ENCODE data around the gene IPPK.
A peak's percentile ranks its signal among the peaks of the same experiment; 100 is the strongest.

Gene IPPK

GRCh38 chr9:92615790-92616189, 54.1 kb downstream of the IPPK start:
- no peak for DNase-seq (ENCODE audit: low read depth, low spot score)

GRCh38 chr9:92614763-92615461, 55.0 kb downstream of the IPPK start:
- no peak for DNase-seq (ENCODE audit: low read depth, low spot score)

GRCh38 chr9:92614123-92614510, 55.8 kb downstream of the IPPK start:
- DNase-seq (ENCODE audit: low read depth, low spot score), result no peak

GRCh38 chr9:92613268-92614122, 56.4 kb downstream of the IPPK start:
- DNase-seq (ENCODE audit: low read depth, low spot score), result no peak

GRCh38 chr9:92612816-92613215, 57.1 kb downstream of the IPPK start:
- no peak for DNase-seq (ENCODE audit: low read depth, low spot score)

- no peak for DNase-seq (ENCODE audit: low read depth, low spot score)
Observed at GRCh38 chr9:92612292-92612691, 57.6 kb downstream of the IPPK start.

GRCh38 chr9:92611621-92612285, 58.2 kb downstream of the IPPK start:
- DNase-seq (ENCODE audit: low read depth, low spot score), result no peak

- no peak for DNase-seq (ENCODE audit: low read depth, low spot score)
Observed at GRCh38 chr9:92610470-92611420, 59.2 kb downstream of the IPPK start.

GRCh38 chr9:92608909-92609445, 61.0 kb downstream of the IPPK start:
- no peak for DNase-seq (ENCODE audit: low read depth, low spot score)

GRCh38 chr9:92608241-92608908, 61.6 kb downstream of the IPPK start:
- DNase-seq (ENCODE audit: low read depth, low spot score), result no peak

GRCh38 chr9:92607773-92608172, 62.2 kb downstream of the IPPK start:
- DNase-seq (ENCODE audit: low read depth, low spot score), result peak; percentile 89

- peak; percentile 63 for DNase-seq (ENCODE audit: low read depth, low spot score)
Observed at GRCh38 chr9:92607088-92607487, 62.8 kb downstream of the IPPK start.

GRCh38 chr9:92605224-92605623, 64.7 kb downstream of the IPPK start:
- DNase-seq (ENCODE audit: low read depth, low spot score), result no peak

GRCh38 chr9:92603990-92604389, 65.9 kb downstream of the IPPK start:
- no peak for DNase-seq (ENCODE audit: low read depth, low spot score)

GRCh38 chr9:92603100-92603499, 66.8 kb downstream of the IPPK start:
- no peak for DNase-seq (ENCODE audit: low read depth, low spot score)

GRCh38 chr9:92602413-92602812, 67.5 kb downstream of the IPPK start:
- DNase-seq (ENCODE audit: low read depth, low spot score), result no peak

GRCh38 chr9:92601451-92601850, 68.5 kb downstream of the IPPK start:
- DNase-seq (ENCODE audit: low read depth, low spot score), result no peak

- DNase-seq (ENCODE audit: low read depth, low spot score), result no peak
Observed at GRCh38 chr9:92600462-92601261, 69.3 kb downstream of the IPPK start.

GRCh38 chr9:92599938-92600461, 69.9 kb downstream of the IPPK start:
- DNase-seq (ENCODE audit: low read depth, low spot score), result no peak

Measured in smooth muscle cell of the brain vasculature (primary cell).